ENCODE data around the gene PARM1.
"Not testable (repeated sequence)": the region's sequence is repeated elsewhere in the genome, so short reads cannot be mapped to it uniquely, and the experiment has no call there.

PARM1 gene

DNA sequence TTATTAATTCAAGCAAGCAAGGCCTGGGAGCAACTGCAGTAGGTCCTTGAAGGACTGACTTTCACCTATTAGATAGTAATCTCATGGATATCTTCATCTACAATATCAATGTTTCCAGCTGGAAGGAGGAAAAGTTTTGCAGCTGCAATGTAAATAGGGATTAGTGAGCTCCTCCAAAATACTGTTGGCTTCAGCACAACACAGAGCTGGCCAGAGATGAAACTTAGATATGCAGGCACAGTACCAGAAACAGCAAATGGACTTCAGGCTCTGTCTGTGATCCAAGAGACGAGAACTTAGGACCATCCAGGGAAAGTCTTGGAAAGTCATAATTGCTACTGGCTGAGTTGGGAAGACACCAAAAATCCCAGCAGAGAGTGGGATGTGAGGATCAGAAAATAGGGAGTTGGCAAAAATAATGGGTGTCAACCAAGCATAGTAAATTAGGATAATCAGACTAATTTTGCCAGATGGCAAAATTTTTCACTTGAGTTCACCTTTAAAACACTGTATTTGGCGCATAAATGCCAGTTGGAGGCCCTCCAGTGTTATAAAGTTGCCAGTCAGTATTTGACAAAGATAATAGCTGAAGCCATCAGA, 57.5 kb downstream of the PARM1 start:
- no peak overlapping the region for H3K4me3 Mint-ChIP-seq
- peaks cover 7% of the 10 kb centered on the region for H3K36me3 Mint-ChIP-seq (ENCODE audit: low read depth)

DNA sequence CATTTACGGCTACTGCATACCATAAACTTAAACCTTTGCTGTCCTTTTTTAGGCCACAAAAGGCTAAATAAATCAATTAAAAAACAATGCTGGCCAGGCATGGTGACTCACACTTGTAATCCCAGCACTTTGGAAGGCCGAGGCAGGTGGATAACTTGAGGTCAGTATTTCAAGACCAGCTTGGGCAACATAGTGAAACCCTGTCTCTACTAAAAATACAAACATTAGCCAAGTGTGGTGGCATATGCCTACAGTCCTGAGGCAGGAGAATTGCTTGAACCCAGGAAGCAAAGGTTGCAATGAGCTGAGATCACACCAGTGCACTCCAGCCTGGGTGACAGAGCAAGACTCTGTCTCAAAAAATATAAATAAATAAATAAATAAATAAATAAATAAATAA, 61.5 kb downstream of the PARM1 start:
- not testable (repeated sequence) for H3K4me3 Mint-ChIP-seq; DNase-seq; H3K27me3 Mint-ChIP-seq (ENCODE audit: low read depth, poor library complexity); H3K36me3 Mint-ChIP-seq (ENCODE audit: low read depth); H3K27ac Mint-ChIP-seq
- Mint-ChIP-seq H3K4me1 (peaks cover 14% of the 10 kb centered on the region), H3K9me3 (peaks cover 12% of the 10 kb centered on the region)

More for the DNA sequence above, 57.5 kb downstream of the PARM1 start:
- DNase-seq = no peak
- TF ChIP-seq, protein P1, sequence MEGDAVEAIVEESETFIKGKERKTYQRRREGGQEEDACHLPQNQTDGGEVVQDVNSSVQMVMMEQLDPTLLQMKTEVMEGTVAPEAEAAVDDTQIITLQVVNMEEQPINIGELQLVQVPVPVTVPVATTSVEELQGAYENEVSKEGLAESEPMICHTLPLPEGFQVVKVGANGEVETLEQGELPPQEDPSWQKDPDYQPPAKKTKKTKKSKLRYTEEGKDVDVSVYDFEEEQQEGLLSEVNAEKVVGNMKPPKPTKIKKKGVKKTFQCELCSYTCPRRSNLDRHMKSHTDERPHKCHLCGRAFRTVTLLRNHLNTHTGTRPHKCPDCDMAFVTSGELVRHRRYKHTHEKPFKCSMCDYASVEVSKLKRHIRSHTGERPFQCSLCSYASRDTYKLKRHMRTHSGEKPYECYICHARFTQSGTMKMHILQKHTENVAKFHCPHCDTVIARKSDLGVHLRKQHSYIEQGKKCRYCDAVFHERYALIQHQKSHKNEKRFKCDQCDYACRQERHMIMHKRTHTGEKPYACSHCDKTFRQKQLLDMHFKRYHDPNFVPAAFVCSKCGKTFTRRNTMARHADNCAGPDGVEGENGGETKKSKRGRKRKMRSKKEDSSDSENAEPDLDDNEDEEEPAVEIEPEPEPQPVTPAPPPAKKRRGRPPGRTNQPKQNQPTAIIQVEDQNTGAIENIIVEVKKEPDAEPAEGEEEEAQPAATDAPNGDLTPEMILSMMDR (IDR thresholded peaks at IDR 0.05) = no peak
- peaks cover 12% of the 10 kb centered on the region for H3K9me3 Mint-ChIP-seq
- H3K27ac Mint-ChIP-seq = no peak overlapping the region
- H3K4me1 Mint-ChIP-seq = peaks cover 10% of the 10 kb centered on the region
- no peaks in the 10 kb centered on the region for H3K27me3 Mint-ChIP-seq (ENCODE audit: low read depth, poor library complexity)

DNA sequence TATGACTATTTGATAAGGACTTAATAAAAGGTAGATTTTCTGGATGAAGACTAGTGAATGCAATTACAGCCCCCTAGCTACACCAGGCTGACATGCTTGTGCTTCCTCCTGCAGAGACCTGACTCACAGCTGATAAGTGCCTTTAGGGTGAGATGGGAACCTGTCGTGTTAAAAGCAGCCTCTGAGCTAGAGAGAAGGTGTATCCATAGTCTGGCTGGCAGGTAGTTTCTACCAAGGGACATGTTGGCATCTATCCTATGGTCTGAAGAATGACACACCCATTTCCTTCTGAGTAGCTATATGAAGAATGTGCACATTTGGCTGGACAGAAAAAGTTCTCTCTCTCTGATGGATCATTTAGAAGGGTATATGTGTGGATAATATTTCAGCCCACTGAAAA, 64.1 kb downstream of the PARM1 start:
- H3K4me3 Mint-ChIP-seq = no peak overlapping the region
- H3K4me1 Mint-ChIP-seq = peaks cover 10% of the 10 kb centered on the region
- peaks cover 6% of the 10 kb centered on the region for H3K36me3 Mint-ChIP-seq (ENCODE audit: low read depth)
- H3K27ac Mint-ChIP-seq = no peak overlapping the region
- no peak for DNase-seq
- H3K27me3 Mint-ChIP-seq (ENCODE audit: low read depth, poor library complexity) = peaks cover 9% of the 10 kb centered on the region
- TF ChIP-seq, protein P1 (IDR thresholded peaks at IDR 0.05) = no peak
- peaks cover 10% of the 10 kb centered on the region for H3K9me3 Mint-ChIP-seq

DNA sequence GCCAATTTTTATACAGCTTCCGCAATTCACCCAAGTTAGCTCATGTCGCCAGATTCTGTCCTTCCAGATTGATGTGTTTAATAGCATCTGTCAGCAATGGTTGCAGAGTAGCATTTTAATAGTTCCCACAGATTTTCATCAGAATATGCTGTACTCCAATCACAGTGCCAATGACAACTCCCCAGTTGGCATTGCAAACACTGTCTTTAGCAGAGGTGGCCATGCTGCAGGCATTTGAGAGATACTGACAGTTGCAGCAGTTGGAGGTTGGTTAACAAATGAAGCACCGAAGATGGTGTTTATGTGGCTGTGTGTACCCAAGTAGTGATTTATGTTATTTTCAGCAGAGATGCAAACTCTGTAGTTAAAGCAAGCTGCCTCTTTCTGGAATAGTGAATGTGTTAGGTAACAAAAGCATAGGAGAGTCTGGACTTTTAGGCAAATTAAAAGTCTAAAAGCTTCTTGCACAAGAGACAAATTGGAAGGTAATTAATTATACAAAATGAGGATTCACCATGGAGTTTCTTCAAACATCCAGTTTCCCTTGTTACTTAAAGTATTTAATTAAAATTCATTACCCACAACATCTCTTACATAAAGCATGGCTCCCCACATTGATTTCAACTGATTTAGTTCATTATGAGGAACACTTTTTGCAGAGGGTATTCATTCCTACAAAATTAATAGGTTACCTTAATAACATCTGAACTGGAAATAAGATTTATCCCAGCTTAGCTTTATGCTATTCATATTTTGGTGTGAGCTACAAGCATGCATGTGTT, 65.2 kb downstream of the PARM1 start:
- TF ChIP-seq, protein P1 (IDR thresholded peaks at IDR 0.05) = no peak
- DNase-seq = no peak
- Mint-ChIP-seq H3K27me3 (ENCODE audit: low read depth, poor library complexity) (peaks cover 9% of the 10 kb centered on the region), H3K27ac (no peak overlapping the region), H3K36me3 (ENCODE audit: low read depth) (no peaks in the 10 kb centered on the region), H3K4me3 (no peak overlapping the region), H3K4me1 (peaks cover 10% of the 10 kb centered on the region), H3K9me3 (peaks cover 3% of the 10 kb centered on the region)

DNA sequence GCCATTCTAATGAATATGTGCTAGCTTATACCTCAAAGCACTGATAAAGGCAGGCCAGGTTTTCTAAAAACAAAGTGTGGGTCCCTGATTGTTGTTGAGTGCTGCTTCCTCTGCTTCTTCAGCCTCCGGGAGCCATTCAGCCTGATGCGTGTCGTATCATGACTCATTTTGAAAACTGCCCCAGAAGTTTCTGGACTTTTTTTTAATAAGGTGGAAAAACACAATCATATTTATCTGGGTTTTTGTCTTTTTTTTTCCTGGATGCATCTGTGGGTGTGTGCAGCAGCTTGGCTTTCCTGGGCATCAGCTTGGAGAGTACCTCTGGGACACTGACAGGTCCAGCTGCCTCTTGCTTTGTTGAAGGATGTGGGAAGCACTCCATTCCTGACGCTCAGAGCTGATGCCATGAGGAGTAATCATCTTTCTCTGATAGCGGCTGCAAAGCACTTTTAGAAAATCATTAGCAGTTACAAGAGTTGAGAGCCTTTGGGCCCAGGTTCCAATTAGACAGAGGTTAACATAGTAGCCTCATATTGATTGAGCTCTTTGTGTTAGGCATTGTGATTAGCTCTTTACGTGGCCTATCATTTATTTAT, 66.9 kb downstream of the PARM1 start:
- Mint-ChIP-seq H3K27ac (no peak overlapping the region), H3K4me1 (peaks cover 10% of the 10 kb centered on the region), H3K4me3 (no peak overlapping the region), H3K27me3 (ENCODE audit: low read depth, poor library complexity) (peaks cover 9% of the 10 kb centered on the region), H3K36me3 (ENCODE audit: low read depth) (no peaks in the 10 kb centered on the region), H3K9me3 (no peaks in the 10 kb centered on the region)
- TF ChIP-seq, protein P1 (IDR thresholded peaks at IDR 0.05) = no peak
- no peak for DNase-seq

DNA sequence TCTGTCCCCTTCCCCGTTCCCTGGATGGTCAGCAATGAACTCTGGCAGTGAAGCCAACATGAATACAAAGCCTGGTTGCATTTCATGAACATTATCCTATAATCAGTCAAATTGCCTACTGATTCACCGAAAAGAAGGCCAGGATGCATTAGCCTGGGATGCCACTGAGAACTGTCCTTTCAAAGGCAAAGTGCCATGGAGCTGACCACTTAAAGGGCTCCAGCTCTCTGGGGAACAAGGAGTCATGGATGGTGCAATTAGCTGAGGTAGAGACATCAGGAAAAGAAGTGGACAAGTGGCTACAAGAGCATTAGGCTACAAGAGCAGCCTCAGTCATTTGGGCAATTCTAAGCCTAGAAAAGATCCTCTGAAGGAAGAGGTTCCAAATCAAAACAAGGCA, 69.0 kb downstream of the PARM1 start:
- peaks cover 3% of the 10 kb centered on the region for H3K36me3 Mint-ChIP-seq (ENCODE audit: low read depth)
- TF ChIP-seq, protein P1 (IDR thresholded peaks at IDR 0.05) = no peak
- no peak overlapping the region for H3K4me3 Mint-ChIP-seq
- no peak overlapping the region for H3K27ac Mint-ChIP-seq
- H3K9me3 Mint-ChIP-seq = peaks cover 4% of the 10 kb centered on the region
- peaks cover 7% of the 10 kb centered on the region for H3K27me3 Mint-ChIP-seq (ENCODE audit: low read depth, poor library complexity)
- peaks cover 5% of the 10 kb centered on the region for H3K4me1 Mint-ChIP-seq
- no peak for DNase-seq

Data from nephron progenitor cell (in vitro differentiated cells).